Tibial nerve (tissue), 4 donors: Measurements from ENCODE around the gene TTC23L. TPM values are rescaled to one million over a fixed set of nuclear protein-coding genes. Genes with fewer than 3 reads are reported as not detected.
"Not testable (repeated sequence)": the region's sequence is repeated elsewhere in the genome, so short reads cannot be mapped to it uniquely, and the experiment has no call there.

Experiments
- DNase-seq, 2 donors: peaks; one replicate each; pipeline ENCODE4 v3.0.0-alpha.2; 2019; ENCODE audit warnings: low spot score in 2 of 2
- H3K27ac ChIP-seq, 4 donors: fragments of 200-600 bp; sonication (generic) in 3 of 4; one replicate each; pipeline ENCODE4 v1.5.1; 2017 to 2019; ENCODE audit warnings: mild to moderate bottlenecking in 1 of 4
- H3K27me3 ChIP-seq, 2 donors: fragments of 200-600 bp; sonication (generic) in 1 of 2; one replicate each; pipeline versions ENCODE4 v1.5.1 to v1.6.0; 2017 to 2019
- H3K36me3 ChIP-seq, 3 donors: fragments of 200-600 bp; sonication (generic); one replicate each; pipeline ENCODE4 v1.5.1; 2018 to 2019
- H3K4me1 ChIP-seq, 4 donors: fragments of 200-600 bp; sonication (generic) in 3 of 4; one replicate each; pipeline ENCODE4 v1.5.1; 2017 to 2019
- H3K4me3 ChIP-seq, 4 donors: fragments of 200-600 bp; sonication (generic) in 3 of 4; one replicate each; pipeline ENCODE4 v1.5.1; 2017 to 2019; ENCODE audit warnings: mild to moderate bottlenecking in 1 of 4, moderate library complexity in 1 of 4
- H3K9me3 ChIP-seq, 4 donors: fragments of 200-600 bp; sonication (generic) in 3 of 4; one replicate each; pipeline ENCODE4 v1.5.1; 2017 to 2019
- CTCF ChIP-seq, 5 experiments: fragments of 200-600 bp in 3 of 5; fragments of 450-650 bp in 2 of 5; sonication (generic) in 3 of 5; IDR thresholded peaks; one replicate each; pipeline ENCODE4 v1.5.1; 2016 to 2019; ENCODE audit warnings: antibody characterized with exemption in 5 of 5, mild to moderate bottlenecking in 3 of 5, moderate library complexity in 2 of 5
- EP300 ChIP-seq, 2 donors: sonication (generic); formaldehyde crosslinking; IDR thresholded peaks; one replicate each; pipeline ENCODE4 v1.6.1; 2017; ENCODE audit warnings: antibody characterized with exemption in 2 of 2, mild to moderate bottlenecking in 1 of 2
- POLR2A ChIP-seq, 2 donors: fragments of 450-650 bp; IDR thresholded peaks; one replicate each; pipeline ENCODE4 v1.6.1; 2017; ENCODE audit warnings: antibody characterized with exemption in 2 of 2, mild to moderate bottlenecking in 2 of 2, moderate library complexity in 2 of 2
- WGBS, 2 donors: methylation state at CpG; one replicate each; pipeline ENCODE4 v1.1.5; 2018; 5-methylcytosine and 5-hydroxymethylcytosine counted together
- total RNA-seq, 4 donors: library from RNA; depleted of rRNA; stranded (reverse); fragments of >200 nt; gene quantifications; one replicate each; pipeline ENCODE4 v1.1.0, GENCODE V29; 2016

TTC23L gene
- total RNA-seq, 4 donors from 2014 or later, result 0.39 to 5.4 (median 2.7) TPM

- Histone ChIP-seq H3K4me3 (no peak overlapping the region), H3K4me1 (peaks cover 0 to 13% (median 5%) of the 10 kb centered on the region in 4 donors), H3K9me3 (no peaks in the 10 kb centered on the region), H3K27me3 (no peaks in the 10 kb centered on the region), H3K27ac (peak overlapping the region in 2 of 4 donors; percentile 3 to 9), H3K36me3 (peaks cover 0 to 79% (median 3%) of the 10 kb centered on the region in 3 donors)
- WGBS, 2 donors, result 44 to 55% methylated on average over 6 of the region's 6 CpGs
- TF ChIP-seq POLR2A (IDR thresholded peaks at IDR 0.05) (no peak), EP300 (IDR thresholded peaks at IDR 0.05) (peak in 1 of 2 donors; percentile 25), CTCF (IDR thresholded peaks at IDR 0.05) (peak in 1 of 5 experiments; percentile 20)
- no peak for DNase-seq
Observed at GRCh38 chr5:34826347-34826746, 12.6 kb upstream of the TTC23L start.

GRCh38 chr5:34827588-34828506 is 11.1 kb upstream of the TTC23L start:
- WGBS, 2 donors, result 87 to 92% methylated on average over 6 of the region's 6 CpGs
- no peak for TF ChIP-seq CTCF (IDR thresholded peaks at IDR 0.05)
- no peak for TF ChIP-seq POLR2A (IDR thresholded peaks at IDR 0.05)
- no peak for TF ChIP-seq EP300 (IDR thresholded peaks at IDR 0.05)

GRCh38 chr5:34830827-34831226 is 8.1 kb upstream of the TTC23L start:
- peaks cover 0 to 48% (median 3%) of the 10 kb centered on the region in 3 donors for H3K36me3 ChIP-seq
- not testable (repeated sequence) for H3K27me3 ChIP-seq, H3K9me3 ChIP-seq, H3K4me3 ChIP-seq, DNase-seq
- peaks cover 0 to 50% (median 10%) of the 10 kb centered on the region in 4 donors for H3K4me1 ChIP-seq
- 66 to 67% methylated on average over 7 of the region's 7 CpGs for WGBS, 2 donors
- H3K27ac ChIP-seq, result peak overlapping the region; percentile 19 to 89 (median 62)

More at GRCh38 chr5:34827588-34828506, 11.1 kb upstream of the TTC23L start:
- Histone ChIP-seq H3K36me3 (peaks cover 0 to 77% (median 3%) of the 10 kb centered on the region in 3 donors), H3K27ac (peak overlapping the region in 2 of 4 donors; percentile 2 to 44), H3K4me1 (peaks cover 0 to 28% (median 7%) of the 10 kb centered on the region in 4 donors), H3K9me3 (no peaks in the 10 kb centered on the region), H3K27me3 (no peaks in the 10 kb centered on the region), H3K4me3 (no peak overlapping the region)
- no peak for DNase-seq

- TF ChIP-seq CTCF (IDR thresholded peaks at IDR 0.05), result no peak
- Histone ChIP-seq H3K27me3 (no peaks in the 10 kb centered on the region), H3K4me3 (no peak overlapping the region), H3K27ac (peak overlapping the region; percentile 40 to 89 (median 74)), H3K4me1 (peaks cover 0 to 50% (median 10%) of the 10 kb centered on the region in 4 donors), H3K36me3 (peaks cover 0 to 44% (median 3%) of the 10 kb centered on the region in 3 donors), H3K9me3 (no peaks in the 10 kb centered on the region)
- DNase-seq, result no peak
Observed at GRCh38 chr5:34831303-34831702, 7.7 kb upstream of the TTC23L start.

- peaks cover 0 to 50% (median 10%) of the 10 kb centered on the region in 4 donors for H3K4me1 ChIP-seq
- H3K27ac ChIP-seq, result peak overlapping the region; percentile 40 to 89 (median 74)
- H3K4me3 ChIP-seq, result no peak overlapping the region
- H3K36me3 ChIP-seq, result peaks cover 0 to 31% (median 0%) of the 10 kb centered on the region in 3 donors
- TF ChIP-seq EP300 (IDR thresholded peaks at IDR 0.05), result no peak
- no peak for TF ChIP-seq POLR2A (IDR thresholded peaks at IDR 0.05)
- no peak for TF ChIP-seq CTCF (IDR thresholded peaks at IDR 0.05)
- H3K27me3 ChIP-seq, result no peaks in the 10 kb centered on the region
- WGBS, 2 donors, result 78 to 80% methylated on average over 5 of the region's 5 CpGs
- no peak for DNase-seq
- H3K9me3 ChIP-seq, result no peaks in the 10 kb centered on the region
Observed at GRCh38 chr5:34832568-34832967, 6.4 kb upstream of the TTC23L start.
